Measurements from ENCODE around the gene USP3.
"Not testable (repeated sequence)": the region's sequence is repeated elsewhere in the genome, so short reads cannot be mapped to it uniquely, and the experiment has no call there.

USP3 gene

GRCh38 chr15:63513728-63514127, 9.3 kb downstream of the USP3 start:
- no peak for DNase-seq (ENCODE audit: low spot score)

GRCh38 chr15:63514531-63514943, 10.1 kb downstream of the USP3 start:
- DNase-seq (ENCODE audit: low spot score), result peak; percentile 43

GRCh38 chr15:63517202-63517601, 12.8 kb downstream of the USP3 start:
- no peak for DNase-seq (ENCODE audit: low spot score)

- no peak for DNase-seq (ENCODE audit: low spot score)
Measured at GRCh38 chr15:63517628-63518027, 13.2 kb downstream of the USP3 start.

GRCh38 chr15:63519041-63519440, 14.6 kb downstream of the USP3 start:
- no peak for DNase-seq (ENCODE audit: low spot score)

- DNase-seq (ENCODE audit: low spot score), result no peak
Measured at GRCh38 chr15:63519548-63520178, 15.3 kb downstream of the USP3 start.

GRCh38 chr15:63520462-63520861, 16.1 kb downstream of the USP3 start:
- not testable (repeated sequence) for DNase-seq (ENCODE audit: low spot score)

GRCh38 chr15:63522225-63522578, 17.8 kb downstream of the USP3 start:
- DNase-seq (ENCODE audit: low spot score), result no peak

GRCh38 chr15:63523306-63523990, 19.1 kb downstream of the USP3 start:
- DNase-seq (ENCODE audit: low spot score), result peak; percentile 18

- no peak for DNase-seq (ENCODE audit: low spot score)
Measured at GRCh38 chr15:63524316-63525015, 20.1 kb downstream of the USP3 start.

GRCh38 chr15:63526401-63526800, 22.0 kb downstream of the USP3 start:
- DNase-seq (ENCODE audit: low spot score), result no peak

GRCh38 chr15:63528138-63528659, 23.8 kb downstream of the USP3 start:
- no peak for DNase-seq (ENCODE audit: low spot score)

- DNase-seq (ENCODE audit: low spot score), result no peak
Measured at GRCh38 chr15:63530235-63530634, 25.8 kb downstream of the USP3 start.

GRCh38 chr15:63530752-63531299, 26.4 kb downstream of the USP3 start:
- DNase-seq (ENCODE audit: low spot score), result no peak

- DNase-seq (ENCODE audit: low spot score), result no peak
Measured at GRCh38 chr15:63531586-63531985, 27.2 kb downstream of the USP3 start.

- no peak for DNase-seq (ENCODE audit: low spot score)
Measured at GRCh38 chr15:63532307-63532744, 27.9 kb downstream of the USP3 start.

- not testable (repeated sequence) for DNase-seq (ENCODE audit: low spot score)
Measured at GRCh38 chr15:63534888-63535287, 30.5 kb downstream of the USP3 start.

- no peak for DNase-seq (ENCODE audit: low spot score)
Measured at GRCh38 chr15:63535689-63536088, 31.3 kb downstream of the USP3 start.

GRCh38 chr15:63538876-63539275, 34.5 kb downstream of the USP3 start:
- DNase-seq (ENCODE audit: low spot score), result no peak

GRCh38 chr15:63539521-63539920, 35.1 kb downstream of the USP3 start:
- no peak for DNase-seq (ENCODE audit: low spot score)

- no peak for DNase-seq (ENCODE audit: low spot score)
Measured at GRCh38 chr15:63539998-63540397, 35.6 kb downstream of the USP3 start.

- no peak for DNase-seq (ENCODE audit: low spot score)
Measured at GRCh38 chr15:63540449-63540848, 36.1 kb downstream of the USP3 start.

Data from AG08395 (cell line).